Duodenal mucosa (tissue), 2 donors: ENCODE data around the gene STX1B.
"Not testable (repeated sequence)": the region's sequence is repeated elsewhere in the genome, so short reads cannot be mapped to it uniquely, and the experiment has no call there.

Experiments used
- H3K27ac ChIP-seq: one replicate; pipeline ENCODE4 v1.7.0; 2013; ENCODE audit warnings: low read depth, low read length
- H3K27me3 ChIP-seq, 2 donors: one replicate each; pipeline ENCODE4 v1.7.0; 2013; ENCODE audit warnings: low read length in 2 of 2, control low read depth in 1 of 2; ENCODE audit not compliant: insufficient read depth in 2 of 2, control insufficient read depth in 1 of 2
- H3K36me3 ChIP-seq, 2 donors: one replicate each; pipeline ENCODE4 v1.7.0; 2013; ENCODE audit warnings: low read length in 2 of 2, control low read depth in 1 of 2; ENCODE audit not compliant: insufficient read depth in 2 of 2, control insufficient read depth in 1 of 2
- H3K4me1 ChIP-seq, 2 donors: one replicate each; pipeline ENCODE4 v1.7.0; 2013; ENCODE audit warnings: low read length in 2 of 2, control low read depth in 1 of 2; ENCODE audit not compliant: insufficient read depth in 2 of 2, control insufficient read depth in 1 of 2
- H3K4me3 ChIP-seq, 2 donors: one replicate each; pipeline ENCODE4 v1.7.0; 2013; ENCODE audit warnings: low read length in 2 of 2, low read depth in 1 of 2
- H3K9ac ChIP-seq, 2 donors: one replicate each; pipeline ENCODE4 v1.7.0; 2013; ENCODE audit warnings: low read length in 2 of 2, low read depth in 1 of 2
- H3K9me3 ChIP-seq, 2 donors: one replicate each; pipeline ENCODE4 v1.7.0; 2013; ENCODE audit warnings: low read length in 2 of 2, control low read depth in 1 of 2; ENCODE audit not compliant: control insufficient read depth in 1 of 2

STX1B gene

GRCh38 chr16:30947541-30947858 lies 62.9 kb downstream of the STX1B start:
- Histone ChIP-seq H3K9me3 (no peaks in the 10 kb centered on the region), H3K27me3 (no peaks in the 10 kb centered on the region), H3K36me3 (peaks cover 2 to 21% of the 10 kb centered on the region in 2 donors), H3K4me3 (no peak overlapping the region), H3K4me1 (peaks cover 26 to 29% of the 10 kb centered on the region in 2 donors), H3K9ac (no peak overlapping the region), H3K27ac (peak overlapping the region; percentile 56)

GRCh38 chr16:30946671-30947540 lies 63.5 kb downstream of the STX1B start:
- H3K4me3 ChIP-seq: no peak overlapping the region
- no peak overlapping the region for H3K9ac ChIP-seq
- no peaks in the 10 kb centered on the region for H3K9me3 ChIP-seq
- H3K36me3 ChIP-seq: peaks cover 2 to 21% of the 10 kb centered on the region in 2 donors
- H3K27ac ChIP-seq: no peak overlapping the region
- H3K27me3 ChIP-seq: no peaks in the 10 kb centered on the region
- peaks cover 32 to 35% of the 10 kb centered on the region in 2 donors for H3K4me1 ChIP-seq

- Histone ChIP-seq H3K27me3 (no peaks in the 10 kb centered on the region), H3K9ac (no peak overlapping the region), H3K36me3 (peaks cover 2 to 21% of the 10 kb centered on the region in 2 donors), H3K4me3 (no peak overlapping the region), H3K9me3 (no peaks in the 10 kb centered on the region), H3K4me1 (peaks cover 11 to 19% of the 10 kb centered on the region in 2 donors), H3K27ac (no peak overlapping the region)
Observed at GRCh38 chr16:30944352-30944751, 66.1 kb downstream of the STX1B start.

GRCh38 chr16:30942426-30942806 lies 68.0 kb downstream of the STX1B start:
- H3K36me3 ChIP-seq: peaks cover 4 to 21% of the 10 kb centered on the region in 2 donors
- no peaks in the 10 kb centered on the region for H3K27me3 ChIP-seq
- H3K4me1 ChIP-seq: peaks cover 11 to 16% of the 10 kb centered on the region in 2 donors
- H3K4me3 ChIP-seq: peak overlapping the region; percentile 32 to 44
- no peaks in the 10 kb centered on the region for H3K9me3 ChIP-seq
- H3K9ac ChIP-seq: peak overlapping the region in 1 of 2 donors; percentile 28
- H3K27ac ChIP-seq: no peak overlapping the region

GRCh38 chr16:30941600-30942425 lies 68.6 kb downstream of the STX1B start:
- no peaks in the 10 kb centered on the region for H3K27me3 ChIP-seq
- no peak overlapping the region for H3K27ac ChIP-seq
- H3K4me1 ChIP-seq: peaks cover 11 to 16% of the 10 kb centered on the region in 2 donors
- H3K36me3 ChIP-seq: peaks cover 5 to 22% of the 10 kb centered on the region in 2 donors
- H3K9ac ChIP-seq: peak overlapping the region in 1 of 2 donors; percentile 66
- no peaks in the 10 kb centered on the region for H3K9me3 ChIP-seq
- H3K4me3 ChIP-seq: peak overlapping the region; percentile 32 to 44

GRCh38 chr16:30939571-30939970 lies 70.9 kb downstream of the STX1B start:
- H3K9me3 ChIP-seq, H3K27me3 ChIP-seq, H3K4me3 ChIP-seq, H3K27ac ChIP-seq, H3K9ac ChIP-seq: not testable (repeated sequence)
- Histone ChIP-seq H3K36me3 (peaks cover 5 to 30% of the 10 kb centered on the region in 2 donors), H3K4me1 (peaks cover 11 to 25% of the 10 kb centered on the region in 2 donors)
